NCI-H1105 (cell line): ENCODE results near the gene E2F1.

Experiments
- DNase-seq: peaks from one replicate; lab custom pipeline; 2025; lab: John Stamatoyannopoulos, UW

The E2F1 gene, protein sequence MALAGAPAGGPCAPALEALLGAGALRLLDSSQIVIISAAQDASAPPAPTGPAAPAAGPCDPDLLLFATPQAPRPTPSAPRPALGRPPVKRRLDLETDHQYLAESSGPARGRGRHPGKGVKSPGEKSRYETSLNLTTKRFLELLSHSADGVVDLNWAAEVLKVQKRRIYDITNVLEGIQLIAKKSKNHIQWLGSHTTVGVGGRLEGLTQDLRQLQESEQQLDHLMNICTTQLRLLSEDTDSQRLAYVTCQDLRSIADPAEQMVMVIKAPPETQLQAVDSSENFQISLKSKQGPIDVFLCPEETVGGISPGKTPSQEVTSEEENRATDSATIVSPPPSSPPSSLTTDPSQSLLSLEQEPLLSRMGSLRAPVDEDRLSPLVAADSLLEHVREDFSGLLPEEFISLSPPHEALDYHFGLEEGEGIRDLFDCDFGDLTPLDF

DNA sequence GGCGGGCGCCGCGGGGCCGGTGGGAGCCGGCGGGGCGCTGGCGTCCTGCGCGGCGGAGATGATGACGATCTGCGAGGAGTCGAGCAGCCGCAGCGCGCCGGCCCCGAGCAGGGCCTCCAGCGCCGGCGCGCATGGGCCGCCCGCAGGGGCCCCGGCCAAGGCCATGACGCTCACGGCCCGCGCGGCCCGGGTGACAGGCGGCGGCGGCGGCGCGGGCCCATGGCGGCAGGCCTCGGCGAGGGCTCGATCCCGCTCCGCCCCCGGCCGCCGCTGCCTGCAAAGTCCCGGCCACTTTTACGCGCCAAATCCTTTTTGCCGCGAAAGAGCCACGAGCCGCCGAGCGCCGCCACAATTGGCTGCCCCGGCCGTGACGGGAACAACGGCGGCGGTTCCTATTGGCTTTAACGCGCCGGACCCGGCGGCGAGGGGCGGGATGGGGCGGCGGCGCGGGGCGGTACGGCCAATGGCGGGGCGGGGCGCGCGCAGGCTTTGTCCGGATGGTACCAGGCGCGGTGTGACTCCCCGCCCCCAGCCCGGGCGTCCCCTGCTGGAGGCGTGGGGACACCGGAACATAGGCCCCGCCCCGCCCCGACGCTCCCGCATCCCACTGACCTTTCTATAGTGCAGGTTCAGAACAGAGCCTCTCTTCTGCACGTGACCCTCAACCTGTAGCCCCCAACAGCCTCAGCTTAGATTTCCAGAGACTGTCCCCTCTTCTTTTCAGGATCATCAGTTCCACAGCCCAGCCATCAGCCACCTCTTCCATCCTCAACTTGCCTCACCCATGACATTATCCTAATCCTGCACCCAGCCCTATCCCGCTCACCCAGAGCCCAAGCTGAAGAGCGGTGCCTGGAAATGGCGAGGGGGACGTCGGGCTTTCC is at the start of gene E2F1:
Gene E2F1, minus strand, starts transcription at position 286 of the 884 bp plus-strand sequence. Its CDS starts 121 bp downstream, at position 165.
- DNase-seq: peak; percentile 98

DNA sequence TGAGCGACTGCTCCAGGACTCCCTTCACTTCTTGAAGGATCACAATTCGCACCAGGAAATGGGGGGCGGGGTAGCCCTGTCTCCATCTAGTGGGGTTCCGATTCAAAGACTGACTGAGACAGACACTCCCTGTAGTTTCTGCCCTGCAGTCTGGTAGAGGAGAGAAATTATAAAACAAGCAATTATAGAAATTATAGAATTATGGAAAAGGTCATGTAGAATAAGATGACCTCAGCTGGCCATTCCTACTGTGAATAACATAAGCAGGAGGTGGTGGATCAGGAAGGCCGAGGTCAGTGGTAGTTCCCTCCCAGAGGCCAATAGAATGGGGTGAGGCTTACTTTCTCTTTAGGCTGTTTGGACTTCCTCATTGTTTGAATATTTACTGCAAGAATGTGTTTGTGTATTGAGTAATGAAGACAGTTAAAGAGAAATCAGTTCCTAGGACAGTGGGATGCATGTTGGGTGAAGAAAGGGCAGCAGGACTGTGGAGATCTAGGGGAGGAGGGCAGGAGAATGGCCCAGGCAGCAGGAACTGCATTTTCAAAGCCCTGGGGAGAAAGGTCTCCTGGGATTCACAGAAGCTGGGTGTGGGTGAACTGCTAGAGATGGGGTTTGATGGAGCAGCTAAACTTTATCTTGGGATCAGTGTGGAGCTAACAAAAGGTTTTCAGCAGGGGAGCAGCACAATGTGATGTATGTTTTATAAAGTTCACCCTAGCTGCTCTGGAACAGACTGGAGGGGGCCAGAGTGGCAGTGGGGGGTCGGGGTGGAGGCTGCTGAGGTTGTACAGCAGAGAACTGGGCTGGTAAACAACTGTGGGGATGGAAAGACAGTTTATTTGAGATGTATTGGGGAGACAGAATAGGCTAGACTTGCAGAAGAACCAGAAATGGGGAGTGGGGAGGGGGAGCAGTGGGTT is 47.7 kb upstream of the E2F1 start:
- no peak for DNase-seq

DNA sequence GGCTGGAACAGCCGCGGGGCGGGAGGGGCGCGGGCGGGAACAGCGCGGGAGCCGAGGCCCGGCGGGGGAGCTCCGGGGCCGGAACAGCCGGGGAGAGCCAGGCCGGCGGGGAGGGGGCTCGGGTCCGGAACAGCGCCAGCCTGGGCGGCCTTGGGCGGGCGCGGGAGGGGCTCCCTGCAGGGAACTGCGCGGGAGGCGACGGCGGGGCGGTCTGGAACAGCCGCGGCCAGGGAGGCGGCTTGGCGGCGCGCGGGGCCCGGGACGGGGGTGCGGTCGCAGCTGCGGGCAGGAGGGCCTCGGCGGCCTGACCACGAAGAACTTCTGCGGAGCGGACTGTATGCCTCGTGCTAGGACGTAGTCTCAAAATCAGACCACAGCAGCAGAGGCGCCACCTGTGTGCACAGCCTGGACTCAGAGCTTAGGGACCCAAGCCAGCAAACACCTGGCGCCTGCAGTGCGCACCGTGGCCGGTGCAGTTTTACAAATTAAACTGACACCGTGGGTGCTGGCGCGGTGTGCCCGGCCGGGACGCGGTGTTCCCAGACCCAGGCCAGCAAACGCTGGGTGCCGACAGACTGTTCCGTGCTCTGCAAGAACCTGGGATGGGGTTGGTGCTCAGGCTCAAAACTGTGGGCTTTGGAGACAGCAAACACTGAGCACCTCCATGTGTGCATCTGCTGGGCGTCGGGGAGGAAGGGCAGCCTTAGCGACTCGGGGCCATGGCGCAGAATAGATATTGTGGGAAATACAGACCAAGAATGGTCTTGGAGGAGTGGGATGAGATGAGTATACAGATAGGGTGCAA is 46.2 kb upstream of the E2F1 start:
- DNase-seq: peak; percentile 95

DNA sequence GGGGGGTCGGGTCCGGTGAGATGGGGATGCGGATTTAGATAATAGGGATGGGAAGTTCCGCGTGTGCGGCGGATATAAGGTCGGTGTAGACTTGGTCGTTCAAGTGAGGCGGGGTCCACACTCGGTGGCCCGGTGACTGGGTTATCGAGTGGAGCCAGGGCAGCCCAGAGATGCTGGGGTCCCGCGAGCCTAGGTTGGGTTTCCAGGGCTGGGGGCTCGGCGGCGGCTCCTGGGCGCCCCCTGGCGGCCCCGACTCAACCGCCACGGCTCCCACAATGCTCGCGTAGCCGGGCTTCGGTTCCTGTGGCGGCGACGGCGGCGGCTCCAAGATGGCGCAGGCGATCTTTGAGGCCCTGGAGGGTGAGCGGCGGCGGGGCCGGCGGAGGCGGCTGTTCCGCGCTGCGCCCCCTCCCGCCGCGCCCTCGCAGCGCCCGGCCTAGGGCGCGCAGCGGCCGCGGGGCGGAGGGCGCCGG is 45.5 kb upstream of the E2F1 start, which contains the start of gene ZNF341:
Gene ZNF341, plus strand, starts transcription at position 304 of the 473 bp plus-strand sequence. Its CDS starts 26 bp downstream, at position 330.
- DNase-seq: peak; percentile 95

DNA sequence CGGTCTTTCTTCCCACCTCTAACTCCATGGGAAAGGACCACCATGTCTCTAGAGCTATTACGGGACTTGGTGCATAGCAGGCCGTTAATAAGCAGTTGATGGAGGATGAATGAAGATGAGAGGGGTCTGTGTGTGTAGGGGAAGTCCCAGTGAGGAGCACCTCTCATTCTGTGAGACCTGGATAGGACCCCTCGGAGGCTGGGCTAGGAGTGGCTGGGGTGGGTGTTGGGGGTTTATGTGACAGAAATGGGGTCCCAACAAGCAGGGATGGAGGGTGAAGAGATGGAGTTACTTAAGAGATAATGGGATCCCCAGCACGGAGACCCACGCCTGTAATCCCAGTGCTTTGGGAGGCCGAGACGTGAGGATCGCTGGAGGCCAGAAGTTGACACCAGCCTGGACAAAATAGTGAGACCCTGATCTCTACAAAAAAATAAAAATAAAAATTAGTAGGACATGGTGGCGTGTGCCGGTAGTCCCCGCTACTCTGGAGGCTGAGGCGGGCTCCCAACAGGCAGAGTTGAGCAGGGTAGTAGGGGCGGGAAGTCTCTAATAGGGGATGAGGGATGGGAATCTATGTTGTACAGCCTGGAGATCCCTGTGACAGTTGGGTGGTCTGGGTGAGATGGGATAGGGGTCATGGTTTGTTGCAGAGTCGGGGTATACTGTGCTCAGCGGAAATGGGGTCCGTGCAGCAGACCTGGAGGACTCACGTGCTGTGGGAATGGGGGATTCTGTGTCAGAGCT is 44.9 kb upstream of the E2F1 start:
- no peak for DNase-seq

DNA sequence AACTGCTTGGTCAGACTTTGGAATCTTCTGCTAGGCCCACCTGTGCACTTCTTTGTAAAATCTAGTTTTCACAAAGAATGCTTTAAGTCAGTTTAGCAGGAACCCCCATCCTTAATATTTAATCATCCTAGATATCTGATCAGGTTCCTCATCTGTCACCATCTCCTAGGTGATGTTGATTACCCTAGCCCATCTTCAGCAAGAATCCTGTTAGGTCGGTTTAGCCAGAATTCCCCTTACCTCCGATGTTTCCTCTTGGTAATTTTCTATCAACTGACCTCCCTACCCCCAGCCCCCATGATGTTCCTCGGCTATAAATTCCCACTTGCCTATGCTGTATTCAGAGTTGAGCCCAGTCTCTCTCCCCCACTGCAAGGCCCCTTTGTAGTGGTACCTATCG is 42.9 kb upstream of the E2F1 start:
- DNase-seq: no peak

DNA sequence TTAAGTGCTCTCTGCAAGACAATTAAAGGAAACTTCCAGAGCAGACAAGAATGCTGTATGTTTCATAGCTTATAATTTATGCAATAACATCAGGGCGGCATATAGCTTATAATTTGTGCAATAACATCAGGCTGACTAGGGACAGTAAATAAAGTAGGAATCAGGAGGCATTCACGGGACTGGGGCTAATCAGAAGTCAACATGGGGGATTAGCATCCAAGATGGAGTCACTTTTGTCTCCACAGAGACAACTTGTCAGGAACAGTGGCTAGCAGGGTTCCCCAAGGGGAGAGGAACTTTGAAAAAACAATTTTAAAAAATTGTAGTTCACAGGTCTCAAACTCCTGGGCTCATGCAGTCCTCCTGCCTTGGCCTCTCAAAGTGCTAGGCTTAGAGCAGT is 42.3 kb upstream of the E2F1 start:
- no peak for DNase-seq

DNA sequence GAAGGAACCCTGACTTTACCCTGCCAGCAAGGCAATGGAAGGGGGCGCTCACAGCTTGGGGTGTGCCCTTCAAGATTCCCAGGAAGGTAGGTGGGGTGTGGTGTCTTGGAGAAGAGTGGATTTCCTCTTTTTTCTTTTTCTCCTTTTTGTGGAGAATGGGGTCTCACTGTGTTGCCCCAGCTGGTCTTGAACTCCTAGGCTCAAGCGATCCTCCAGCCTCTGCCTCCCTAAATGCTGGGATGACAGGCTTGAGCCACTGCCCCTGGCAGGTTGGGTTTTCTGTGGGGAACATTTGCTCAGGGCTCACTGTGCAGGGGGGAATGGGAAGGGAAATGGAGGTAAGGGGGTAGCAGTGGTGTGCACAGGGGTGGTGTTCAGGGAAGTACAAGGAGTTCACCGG is 41.6 kb upstream of the E2F1 start:
- DNase-seq: no peak

DNA sequence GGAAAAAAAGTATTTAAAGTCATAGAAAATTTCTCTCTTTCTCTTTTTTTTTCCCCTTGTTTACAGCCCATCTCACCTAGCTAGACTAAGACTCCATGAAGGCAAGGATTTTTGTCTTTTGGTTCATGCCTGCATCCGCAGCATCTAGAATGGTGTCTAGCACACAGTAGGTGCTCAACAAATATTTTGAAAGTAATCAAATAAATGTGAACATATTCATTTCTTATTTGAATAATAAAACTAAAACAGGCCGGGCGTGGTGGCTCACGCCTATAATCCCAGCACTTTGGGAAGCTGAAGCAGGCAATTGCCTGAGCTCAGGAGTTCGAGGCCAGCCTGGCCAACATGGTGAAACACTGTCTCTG is 40.9 kb upstream of the E2F1 start:
- DNase-seq: no peak

DNA sequence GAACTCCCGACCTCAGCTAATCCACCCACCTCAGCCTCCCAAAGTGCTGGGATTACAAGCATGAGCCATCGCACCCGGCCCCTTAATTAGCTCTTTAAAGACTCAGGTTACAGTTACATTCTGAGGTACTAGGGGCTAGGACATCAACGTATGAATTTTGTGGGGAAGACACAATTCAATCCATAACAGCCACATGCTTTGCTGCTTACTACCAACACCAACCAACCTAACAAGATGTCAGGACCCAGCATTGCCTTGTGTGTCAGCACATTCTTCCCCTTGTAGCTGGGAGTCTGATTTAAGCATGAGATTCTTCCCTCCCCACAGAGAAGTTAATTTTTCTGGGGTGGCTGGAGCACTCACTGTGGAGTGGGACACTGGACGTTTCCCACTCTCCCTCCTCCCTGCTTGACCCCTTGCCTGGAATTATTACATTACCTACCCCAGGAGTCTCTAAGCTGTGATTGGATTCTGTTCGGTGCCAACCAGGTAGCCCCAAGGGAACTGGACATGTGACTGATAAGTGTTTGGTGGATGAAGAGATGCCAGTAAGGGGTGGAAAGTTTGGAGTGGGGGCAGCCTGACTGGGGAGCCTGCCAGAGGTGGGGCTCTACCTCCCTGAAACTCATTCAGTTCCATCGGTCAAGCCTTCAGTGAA is 39.6 kb upstream of the E2F1 start:
- no peak for DNase-seq

DNA sequence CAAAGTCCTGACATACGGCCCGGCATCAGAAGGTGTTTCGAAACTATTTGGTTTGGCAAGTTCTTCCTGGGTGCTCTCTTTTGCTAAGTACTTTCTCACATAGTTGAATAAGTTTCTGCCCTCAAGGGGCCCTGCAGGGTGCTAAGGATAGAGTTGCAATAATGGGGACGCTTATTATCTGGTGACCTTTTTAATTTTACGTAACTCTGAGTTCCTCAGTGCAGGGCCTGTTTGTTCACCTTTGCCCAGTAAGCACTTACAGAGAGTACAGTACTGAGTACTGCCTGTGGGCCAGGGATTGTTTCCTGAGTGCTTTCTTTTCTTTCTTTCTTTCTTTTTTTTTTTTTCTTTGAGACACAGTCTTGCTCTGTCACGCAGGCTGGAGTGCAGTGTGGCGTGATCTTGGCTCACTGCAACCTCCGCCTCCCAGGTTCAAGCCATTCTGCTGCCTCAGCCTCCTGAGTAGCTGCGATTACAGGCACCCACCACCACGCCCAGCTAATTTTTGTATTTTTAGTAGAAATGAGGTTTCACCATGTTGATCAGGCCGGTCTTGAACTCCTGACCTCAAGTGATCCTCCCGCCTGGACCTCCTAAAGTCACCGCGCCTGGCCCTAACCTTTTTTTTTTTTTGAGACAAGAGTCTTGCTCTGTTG is 38.4 kb upstream of the E2F1 start:
- no peak for DNase-seq

DNA sequence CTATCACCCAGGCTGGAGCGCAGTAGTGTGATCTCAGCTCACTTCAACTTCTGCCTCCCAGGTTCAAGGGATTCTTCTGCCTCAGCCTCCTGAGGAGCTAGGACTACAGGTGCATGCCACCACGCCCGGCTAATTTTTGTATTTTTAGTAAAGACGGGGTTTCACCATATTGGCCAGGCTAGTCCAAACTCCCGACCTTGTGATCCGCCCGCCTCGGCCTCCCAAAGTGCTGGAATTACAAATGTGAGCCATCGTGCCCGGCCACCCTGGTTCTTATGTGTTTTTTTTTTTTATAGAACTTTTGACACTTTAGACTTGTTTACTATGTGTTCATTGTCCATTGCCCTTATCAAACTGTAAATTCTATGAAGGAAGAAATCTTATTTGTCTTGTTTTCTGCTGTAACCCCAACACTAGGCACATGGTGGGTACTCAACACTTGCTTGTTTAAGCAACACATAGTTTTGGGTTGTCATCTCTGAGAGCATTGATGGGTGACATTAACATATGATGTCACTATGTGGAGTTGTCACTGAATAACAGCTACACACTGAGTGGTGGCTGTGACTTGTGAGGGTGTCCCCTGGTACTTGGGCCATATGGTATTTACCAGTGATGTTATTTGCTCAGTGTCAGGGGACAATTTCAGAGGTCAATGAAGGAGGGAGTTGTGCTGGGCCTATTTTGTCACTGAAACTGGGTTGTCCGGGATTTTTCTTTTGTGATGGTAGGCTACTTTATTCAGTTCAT is 35.4 kb upstream of the E2F1 start:
- no peak for DNase-seq

DNA sequence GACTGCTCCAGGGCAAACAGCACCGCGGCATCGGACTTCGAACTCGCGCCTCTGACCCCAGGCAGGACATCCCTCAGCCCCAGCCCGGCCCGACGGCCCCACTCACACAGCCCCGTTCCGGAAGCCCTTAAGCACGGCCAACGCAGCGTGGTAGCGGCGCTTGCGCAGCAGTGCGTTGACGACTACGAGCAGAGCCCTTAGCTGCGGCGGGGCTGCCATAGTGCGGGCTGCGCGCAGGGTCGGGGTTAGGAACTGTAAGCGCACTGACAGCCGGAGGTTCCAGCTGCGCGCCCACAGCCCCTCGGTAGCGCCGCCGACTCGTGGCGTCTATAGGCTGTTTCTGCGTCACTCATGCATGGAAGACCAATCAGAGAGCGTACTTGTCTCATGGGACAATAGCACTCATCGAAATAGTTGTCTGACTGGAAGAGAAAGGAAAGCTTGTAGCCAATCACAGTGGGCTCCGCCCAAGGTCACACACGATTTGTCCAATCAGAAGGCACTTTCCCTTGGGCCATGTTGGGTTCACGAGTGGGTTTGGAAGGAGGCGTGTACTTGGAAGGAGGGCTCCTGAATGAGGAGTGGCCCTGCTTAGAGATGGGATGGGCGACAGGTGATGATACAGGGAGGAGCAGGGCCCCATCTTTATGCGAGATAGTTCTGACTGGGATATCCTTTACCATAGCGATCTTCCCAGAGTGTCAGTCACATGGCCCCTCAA is 34.0 kb upstream of the E2F1 start, which contains the start of gene PXMP4:
Gene PXMP4, minus strand, starts transcription at position 322 of the 721 bp plus-strand sequence. Its CDS starts 103 bp downstream, at position 219.
- peak; percentile 99 for DNase-seq

DNA sequence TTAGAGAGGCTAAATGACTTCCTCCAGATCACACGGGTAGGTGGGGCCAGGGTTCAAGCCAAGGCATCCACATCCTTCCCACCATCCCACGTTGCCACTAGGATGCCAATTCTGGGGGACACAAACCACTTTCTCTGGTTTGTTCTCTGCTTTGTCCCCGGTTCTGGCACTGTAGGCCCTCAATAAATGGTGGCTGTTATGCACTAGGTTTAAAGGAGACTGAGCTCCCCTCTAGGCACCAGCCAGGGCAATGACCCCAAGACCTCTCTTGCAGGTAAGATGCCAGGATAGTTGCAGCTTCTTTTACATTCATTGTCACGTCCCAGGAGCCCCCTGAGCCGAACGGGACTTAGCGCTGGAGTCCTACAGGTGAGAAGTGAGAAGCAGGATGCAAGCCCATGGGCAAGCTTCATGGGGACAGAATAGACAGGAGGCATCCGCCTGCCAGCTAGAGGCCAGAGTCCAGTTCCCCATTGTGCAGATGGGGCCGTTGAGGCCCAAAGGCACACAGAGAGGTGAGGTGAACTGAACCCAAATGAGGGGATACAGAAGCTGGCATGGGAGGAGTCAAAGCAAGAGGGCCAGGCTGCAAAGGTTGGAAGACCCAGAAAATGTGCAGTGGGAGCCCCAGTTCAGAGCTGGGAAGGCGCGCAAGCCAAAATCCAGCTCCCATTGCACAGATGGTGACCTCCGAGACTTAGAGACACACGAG is 33.2 kb upstream of the E2F1 start:
- DNase-seq: no peak

DNA sequence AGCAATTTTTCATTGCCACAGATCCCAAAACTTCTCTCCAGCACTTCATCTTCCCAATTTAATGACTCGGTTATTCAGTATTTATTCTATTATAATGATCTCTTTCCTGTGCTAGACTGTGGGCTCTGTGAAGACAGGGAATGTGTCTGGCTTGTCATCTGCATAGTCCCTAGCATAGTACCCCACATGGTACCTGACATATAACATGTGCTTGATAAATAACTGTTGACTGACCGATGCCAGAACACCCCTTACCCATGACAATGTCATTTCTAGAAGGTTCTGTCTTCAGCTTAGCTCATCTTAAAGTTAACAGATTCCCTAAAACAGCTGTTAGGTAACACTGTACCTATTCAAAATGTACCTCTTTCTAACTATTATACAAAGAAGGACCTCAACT is 30.3 kb upstream of the E2F1 start:
- no peak for DNase-seq

DNA sequence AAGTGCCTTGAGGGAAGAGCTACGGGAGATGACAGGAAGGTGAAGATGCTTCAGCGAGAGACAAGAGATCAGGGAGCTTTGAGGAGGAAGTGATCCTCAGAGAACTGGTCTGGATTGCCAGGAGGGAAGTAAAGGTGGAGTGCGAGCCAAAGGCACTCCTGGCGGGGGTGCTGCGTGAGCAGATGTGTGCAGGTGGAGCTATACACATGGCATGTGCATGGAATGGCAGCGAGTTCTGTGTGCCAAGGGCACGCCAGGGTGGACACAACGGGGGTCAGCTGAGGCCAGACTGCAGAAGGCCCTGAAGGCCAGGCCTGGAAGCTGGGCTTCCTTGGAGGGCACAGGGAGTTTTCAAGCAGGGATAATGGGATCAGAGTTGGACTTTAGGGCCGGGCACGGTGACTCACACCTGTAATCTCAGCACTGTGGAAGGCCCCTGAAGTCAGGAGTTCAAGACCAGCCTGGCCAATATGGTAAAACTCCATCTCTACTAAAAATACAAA is 27.7 kb upstream of the E2F1 start:
- no peak for DNase-seq

DNA sequence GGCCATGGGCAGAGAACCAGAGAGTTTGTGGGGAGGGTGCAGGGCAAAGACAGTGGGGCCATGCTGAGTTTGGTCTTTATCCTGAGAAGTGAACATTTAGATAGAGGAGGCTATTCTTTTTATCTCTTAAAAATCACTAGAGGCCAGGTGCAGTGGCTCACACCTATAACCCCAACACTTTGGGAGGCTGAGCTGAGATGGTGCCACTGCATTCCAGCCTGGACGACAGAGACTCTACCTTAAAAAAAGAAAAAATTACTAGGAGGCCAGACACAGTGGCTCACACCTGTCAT is 25.2 kb upstream of the E2F1 start:
- DNase-seq: no peak
